Bronchial epithelial cell (primary cell): ENCODE data around the gene C16orf95. TPM values are rescaled to one million over a fixed set of nuclear protein-coding genes. Genes with fewer than 3 reads are reported as not detected.

Experiments
- DNase-seq: peaks from one replicate; pipeline ENCODE4 v3.0.0-alpha.2; 2010; ENCODE audit warnings: low read depth
- FAIRE-seq: peaks from 2 replicates; lab custom pipeline; 2011; peaks lifted over from hg19 to GRCh38; lab: Jason Lieb, UNC
- H3K27me3 ChIP-seq: 2 replicates; pipeline ENCODE4 v1.5.1; 2011; ENCODE audit warnings: low read length; ENCODE audit not compliant: control insufficient read depth, insufficient read depth
- H3K36me3 ChIP-seq: 2 replicates; pipeline ENCODE4 v1.5.1; 2011; ENCODE audit warnings: low read length; ENCODE audit not compliant: control insufficient read depth, insufficient read depth
- H3K4me3 ChIP-seq: 2 replicates; pipeline ENCODE4 v1.5.1; 2011; ENCODE audit warnings: mild to moderate bottlenecking, low read depth, low read length, control low read depth
- total RNA-seq: library from RNA; depleted of rRNA; stranded (reverse); fragments of >200 nt; gene quantifications from 2 replicates; pipeline ENCODE4 v1.2.1, GENCODE V29; 2014
- TF ChIP-seq, protein P1 (sequence below): IDR thresholded peaks from 2 replicates; pipeline ENCODE4 v1.5.1; 2011; ENCODE audit warnings: mild to moderate bottlenecking, moderate library complexity, low read length, control low read depth, inconsistent platforms; ENCODE audit not compliant: insufficient read depth, severe bottlenecking

Gene C16orf95
- total RNA-seq, 1 donor from 2014 or later = 0.79 TPM

DNA sequence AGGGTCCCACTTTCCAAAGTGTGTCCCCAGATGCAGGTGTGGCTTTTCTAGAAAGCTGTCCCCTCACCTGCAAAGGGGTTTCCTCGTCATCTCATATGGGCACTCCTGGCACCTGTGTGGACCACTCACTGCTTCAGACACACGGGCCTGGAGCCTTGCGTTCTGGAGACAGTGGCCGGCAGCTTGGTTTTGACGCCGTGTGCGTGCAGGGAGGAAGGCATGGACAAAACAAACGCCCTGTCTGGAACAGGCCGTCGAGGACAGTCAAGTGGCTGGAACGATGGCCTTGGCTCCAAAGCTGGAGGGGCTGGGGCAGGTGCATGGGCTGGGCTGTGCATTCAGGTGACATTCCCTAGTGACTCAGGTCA, 13.0 kb upstream of the C16orf95 start:
- no peaks in the 10 kb centered on the region for H3K27me3 ChIP-seq
- DNase-seq (no peak), FAIRE-seq (no peak)
- TF ChIP-seq, protein P1, sequence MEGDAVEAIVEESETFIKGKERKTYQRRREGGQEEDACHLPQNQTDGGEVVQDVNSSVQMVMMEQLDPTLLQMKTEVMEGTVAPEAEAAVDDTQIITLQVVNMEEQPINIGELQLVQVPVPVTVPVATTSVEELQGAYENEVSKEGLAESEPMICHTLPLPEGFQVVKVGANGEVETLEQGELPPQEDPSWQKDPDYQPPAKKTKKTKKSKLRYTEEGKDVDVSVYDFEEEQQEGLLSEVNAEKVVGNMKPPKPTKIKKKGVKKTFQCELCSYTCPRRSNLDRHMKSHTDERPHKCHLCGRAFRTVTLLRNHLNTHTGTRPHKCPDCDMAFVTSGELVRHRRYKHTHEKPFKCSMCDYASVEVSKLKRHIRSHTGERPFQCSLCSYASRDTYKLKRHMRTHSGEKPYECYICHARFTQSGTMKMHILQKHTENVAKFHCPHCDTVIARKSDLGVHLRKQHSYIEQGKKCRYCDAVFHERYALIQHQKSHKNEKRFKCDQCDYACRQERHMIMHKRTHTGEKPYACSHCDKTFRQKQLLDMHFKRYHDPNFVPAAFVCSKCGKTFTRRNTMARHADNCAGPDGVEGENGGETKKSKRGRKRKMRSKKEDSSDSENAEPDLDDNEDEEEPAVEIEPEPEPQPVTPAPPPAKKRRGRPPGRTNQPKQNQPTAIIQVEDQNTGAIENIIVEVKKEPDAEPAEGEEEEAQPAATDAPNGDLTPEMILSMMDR = no peak
- H3K36me3 ChIP-seq = peaks cover 28% of the 10 kb centered on the region
- H3K4me3 ChIP-seq = no peak overlapping the region

DNA sequence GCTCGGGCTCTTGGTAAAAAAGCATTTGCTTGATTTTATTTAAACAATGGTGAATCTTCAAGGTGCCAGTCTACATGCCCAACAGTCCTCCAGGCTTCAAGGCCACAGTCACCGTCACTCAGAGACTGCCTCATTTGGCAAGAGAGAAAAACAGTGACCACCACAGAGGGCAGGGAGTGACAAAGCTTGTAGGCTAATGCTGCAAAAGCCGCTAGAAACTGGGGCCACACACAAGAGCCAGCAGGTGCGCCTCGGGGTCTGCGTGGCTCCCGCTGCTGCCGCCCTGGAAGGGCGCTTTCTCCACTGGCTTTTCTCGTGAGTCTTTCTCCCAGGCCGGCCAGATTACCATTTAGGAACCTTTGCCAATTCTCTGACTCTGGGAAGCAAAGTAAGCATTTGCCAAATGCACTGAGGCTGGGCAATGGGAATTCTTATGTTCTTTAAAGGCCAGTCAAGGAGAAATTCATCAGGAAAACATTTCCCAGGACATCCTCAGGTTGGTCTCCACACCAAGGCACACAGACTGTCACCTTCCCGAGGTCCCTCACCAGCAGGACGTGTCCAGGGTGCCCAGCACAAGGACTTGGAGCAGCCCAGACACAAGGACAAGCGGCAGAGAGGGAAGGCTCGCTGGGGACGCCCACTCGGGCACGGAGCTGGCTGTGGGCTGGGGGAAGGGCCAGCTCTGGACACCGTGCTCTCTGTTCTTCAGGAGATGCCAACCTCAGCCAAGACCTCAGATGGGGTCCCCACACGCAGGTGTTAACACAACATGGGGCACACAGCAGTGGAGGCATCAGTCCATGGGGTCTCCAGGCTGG, 12.5 kb upstream of the C16orf95 start:
- no peaks in the 10 kb centered on the region for H3K27me3 ChIP-seq
- H3K36me3 ChIP-seq = peaks cover 23% of the 10 kb centered on the region
- DNase-seq (no peak), FAIRE-seq (peak; percentile 36)
- no peak overlapping the region for H3K4me3 ChIP-seq
- TF ChIP-seq, protein P1 = no peak

DNA sequence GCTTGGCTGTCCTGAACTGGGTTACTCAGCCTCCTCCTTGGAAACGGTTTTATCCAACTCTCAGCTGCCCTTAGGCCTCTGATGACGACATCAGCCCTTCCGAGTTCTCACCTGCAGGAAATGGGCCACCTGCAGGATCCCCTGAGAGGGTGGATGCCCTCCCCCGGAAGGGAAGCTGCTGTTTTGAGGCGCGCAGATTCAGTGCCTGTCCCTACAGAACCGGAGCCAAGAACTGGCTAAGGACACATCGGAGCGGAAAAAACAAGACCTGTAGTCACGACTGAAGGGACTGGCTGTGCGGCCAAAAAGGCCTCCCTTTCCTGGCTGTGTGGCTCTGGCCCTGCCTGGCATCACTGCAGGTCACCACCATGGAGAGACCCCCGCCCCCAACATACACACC, 11.7 kb upstream of the C16orf95 start:
- Histone ChIP-seq H3K27me3 (no peaks in the 10 kb centered on the region), H3K4me3 (no peak overlapping the region), H3K36me3 (peaks cover 21% of the 10 kb centered on the region)
- DNase-seq (peak; percentile 15), FAIRE-seq (no peak)
- TF ChIP-seq, protein P1 = no peak

DNA sequence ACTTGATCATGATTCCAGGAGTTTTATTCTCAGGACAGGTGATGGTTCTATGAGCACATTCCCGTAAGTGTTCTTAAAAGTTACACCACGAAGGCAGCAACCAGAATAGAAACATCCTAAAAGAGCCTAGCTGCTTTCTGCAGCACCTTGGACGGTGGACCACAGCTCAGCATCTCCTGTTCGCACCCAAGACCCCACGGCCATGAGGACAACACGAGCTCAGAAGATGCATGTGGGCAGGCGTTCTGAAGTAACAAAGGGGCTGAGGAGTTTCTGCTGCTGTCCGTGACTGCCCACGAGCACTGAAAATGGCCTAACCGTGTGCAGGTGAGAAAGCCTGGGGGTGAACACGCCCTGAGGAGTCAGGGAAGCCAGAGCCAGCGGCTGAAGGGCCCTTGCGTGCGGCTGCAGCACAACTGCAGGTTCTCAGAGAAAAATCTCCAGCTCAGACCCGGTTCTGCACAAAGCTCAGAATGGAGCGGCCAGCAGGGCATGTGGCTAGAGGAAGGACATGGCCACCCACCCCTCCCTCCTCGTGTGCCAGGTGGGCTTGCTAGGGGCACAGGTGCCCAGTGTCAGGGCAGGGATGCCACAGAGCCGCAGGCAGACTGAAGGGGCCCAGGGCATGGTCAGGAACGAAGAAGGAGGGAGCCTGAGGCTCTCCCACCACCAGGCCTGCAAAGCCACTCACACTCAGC, 10.8 kb upstream of the C16orf95 start:
- Histone ChIP-seq H3K4me3 (no peak overlapping the region), H3K27me3 (no peaks in the 10 kb centered on the region), H3K36me3 (peaks cover 22% of the 10 kb centered on the region)
- DNase-seq = no peak
- FAIRE-seq = peak; percentile 36
- TF ChIP-seq, protein P1 = no peak

DNA sequence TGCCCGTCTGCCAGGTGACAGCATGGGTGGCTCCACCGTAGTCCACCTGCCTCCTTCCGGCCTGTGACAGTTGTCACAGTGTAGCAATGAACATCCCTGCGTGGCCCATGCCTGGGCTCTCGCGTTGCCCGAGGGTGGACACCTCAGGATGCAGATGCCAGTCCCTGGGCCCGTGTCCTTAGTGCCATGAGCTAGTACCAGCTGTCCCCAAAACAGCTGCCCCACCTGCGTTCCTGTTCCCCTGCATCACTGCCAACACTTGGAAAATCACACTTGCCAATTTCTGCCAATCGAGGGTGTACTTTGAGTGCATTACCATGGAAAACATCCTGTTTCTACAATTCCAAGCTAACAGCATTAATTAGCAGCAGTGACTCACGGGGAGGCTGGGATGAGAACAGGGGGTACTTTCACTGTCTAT, 9.0 kb upstream of the C16orf95 start:
- FAIRE-seq = no peak
- H3K4me3 ChIP-seq = no peak overlapping the region
- peaks cover 20% of the 10 kb centered on the region for H3K36me3 ChIP-seq
- TF ChIP-seq, protein P1 = no peak
- DNase-seq = no peak
- H3K27me3 ChIP-seq = no peaks in the 10 kb centered on the region
